ENCODE results near the gene B3GALT6. TPM values are rescaled to one million over a fixed set of nuclear protein-coding genes. Genes with fewer than 3 reads are reported as not detected.

The B3GALT6 gene
- total RNA-seq, 2 donors from 2014 or later = 24.8 to 31.5 TPM

DNA sequence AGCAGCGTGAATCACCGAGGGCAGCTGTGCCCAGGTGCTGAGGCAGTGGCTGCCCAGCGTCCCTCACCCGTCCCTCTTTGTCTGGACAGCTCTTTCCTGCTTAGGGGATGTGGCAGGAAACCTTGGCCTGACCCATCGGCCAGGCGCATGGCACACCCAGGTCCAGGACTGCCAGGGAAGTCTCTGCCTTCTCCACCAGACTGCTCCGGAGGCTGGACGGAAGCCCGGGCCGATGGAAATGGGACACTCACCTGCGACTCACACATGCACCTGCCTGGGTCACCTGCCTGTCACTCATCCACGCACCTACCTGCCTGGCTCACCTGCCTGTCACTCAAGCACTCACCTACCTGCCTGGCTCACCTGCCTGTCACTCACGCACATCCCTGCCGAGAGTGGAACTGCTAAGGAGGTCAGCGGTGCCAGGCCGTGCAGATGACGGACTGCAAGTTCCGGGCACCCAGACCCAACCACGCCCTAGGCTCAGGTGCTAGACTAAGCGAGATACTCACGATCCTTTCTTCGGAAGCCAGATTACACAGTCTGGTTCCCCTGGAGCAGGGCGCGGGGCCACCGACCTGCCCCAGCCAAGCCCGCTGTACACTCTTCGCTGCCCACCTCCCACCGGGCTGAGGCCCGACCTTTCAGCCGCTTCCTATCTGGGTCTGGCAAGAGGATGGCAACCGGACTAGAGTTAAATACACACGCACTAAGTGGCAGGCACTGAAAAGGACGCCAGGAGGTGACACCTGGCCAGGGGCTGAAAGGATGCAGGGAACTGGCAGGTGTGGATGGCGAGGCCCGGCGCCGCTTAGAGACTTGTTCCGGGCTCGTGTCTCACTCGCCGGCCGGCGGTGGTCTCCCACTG is 40.5 kb downstream of the B3GALT6 start:
- no peak overlapping the region for H3K27ac ChIP-seq (ENCODE audit: low read depth, low read length)
- Mint-ChIP-seq H3K27ac (peak overlapping the region; percentile 87), H3K4me3 (peak overlapping the region; percentile 86), H3K4me1 (peaks cover 19% of the 10 kb centered on the region), H3K9me3 (no peaks in the 10 kb centered on the region), H3K36me3 (ENCODE audit: low read depth) (peaks cover 35% of the 10 kb centered on the region), H3K27me3 (ENCODE audit: insufficient read depth) (peaks cover 3% of the 10 kb centered on the region)
- DNase-seq = no peak
- peaks cover 5% of the 10 kb centered on the region for H3K4me1 ChIP-seq (ENCODE audit: control insufficient read depth, insufficient read depth, low read length)
- H3K9me3 ChIP-seq (ENCODE audit: control insufficient read depth, low read length) = no peaks in the 10 kb centered on the region
- peak overlapping the region; percentile 88 for H3K4me3 ChIP-seq (ENCODE audit: low read length)
- TF ChIP-seq, protein P1, sequence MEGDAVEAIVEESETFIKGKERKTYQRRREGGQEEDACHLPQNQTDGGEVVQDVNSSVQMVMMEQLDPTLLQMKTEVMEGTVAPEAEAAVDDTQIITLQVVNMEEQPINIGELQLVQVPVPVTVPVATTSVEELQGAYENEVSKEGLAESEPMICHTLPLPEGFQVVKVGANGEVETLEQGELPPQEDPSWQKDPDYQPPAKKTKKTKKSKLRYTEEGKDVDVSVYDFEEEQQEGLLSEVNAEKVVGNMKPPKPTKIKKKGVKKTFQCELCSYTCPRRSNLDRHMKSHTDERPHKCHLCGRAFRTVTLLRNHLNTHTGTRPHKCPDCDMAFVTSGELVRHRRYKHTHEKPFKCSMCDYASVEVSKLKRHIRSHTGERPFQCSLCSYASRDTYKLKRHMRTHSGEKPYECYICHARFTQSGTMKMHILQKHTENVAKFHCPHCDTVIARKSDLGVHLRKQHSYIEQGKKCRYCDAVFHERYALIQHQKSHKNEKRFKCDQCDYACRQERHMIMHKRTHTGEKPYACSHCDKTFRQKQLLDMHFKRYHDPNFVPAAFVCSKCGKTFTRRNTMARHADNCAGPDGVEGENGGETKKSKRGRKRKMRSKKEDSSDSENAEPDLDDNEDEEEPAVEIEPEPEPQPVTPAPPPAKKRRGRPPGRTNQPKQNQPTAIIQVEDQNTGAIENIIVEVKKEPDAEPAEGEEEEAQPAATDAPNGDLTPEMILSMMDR (conservative IDR thresholded peaks at IDR 0.05) = peak; percentile 32
- no peaks in the 10 kb centered on the region for H3K27me3 ChIP-seq (ENCODE audit: control insufficient read depth, insufficient read depth, low read length, poor library complexity, severe bottlenecking)
- WGBS, 2 experiments (ENCODE audit: insufficient coverage in 1 of 2, insufficient read length in 1 of 2) = 52 to 53% methylated on average over 41 to 43 of the region's 43 CpGs
- peaks cover 12% of the 10 kb centered on the region for H3K36me3 ChIP-seq (ENCODE audit: control insufficient read depth, insufficient read depth, low read length)
- H3K9ac ChIP-seq (ENCODE audit: extremely low read depth, low read length, poor library complexity, severe bottlenecking) = peak overlapping the region; percentile 92

DNA sequence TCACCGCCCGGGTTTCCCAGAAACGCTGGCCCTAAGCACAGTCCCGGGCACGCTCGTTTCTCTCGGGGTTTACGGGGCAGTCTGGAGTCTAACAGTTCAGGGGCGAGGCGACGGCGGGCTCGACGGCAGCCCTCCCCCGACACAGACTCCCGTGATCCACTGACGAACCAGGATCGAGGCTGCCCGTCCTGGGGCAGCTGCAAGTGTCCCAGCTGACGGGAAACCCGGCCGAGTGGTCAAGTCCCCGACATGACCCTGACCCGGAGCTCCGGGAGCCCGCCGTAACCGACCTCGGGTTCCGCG is 41.1 kb downstream of the B3GALT6 start:
- no peak overlapping the region for H3K27ac ChIP-seq (ENCODE audit: low read depth, low read length)
- peak overlapping the region; percentile 92 for H3K9ac ChIP-seq (ENCODE audit: extremely low read depth, low read length, poor library complexity, severe bottlenecking)
- Mint-ChIP-seq H3K36me3 (ENCODE audit: low read depth) (peaks cover 31% of the 10 kb centered on the region), H3K27ac (peak overlapping the region; percentile 87), H3K4me3 (peak overlapping the region; percentile 86), H3K9me3 (no peaks in the 10 kb centered on the region), H3K4me1 (peaks cover 19% of the 10 kb centered on the region), H3K27me3 (ENCODE audit: insufficient read depth) (peaks cover 3% of the 10 kb centered on the region)
- peaks cover 12% of the 10 kb centered on the region for H3K36me3 ChIP-seq (ENCODE audit: control insufficient read depth, insufficient read depth, low read length)
- H3K4me3 ChIP-seq (ENCODE audit: low read length) = peak overlapping the region; percentile 88
- no peaks in the 10 kb centered on the region for H3K9me3 ChIP-seq (ENCODE audit: control insufficient read depth, low read length)
- TF ChIP-seq, protein P1 (conservative IDR thresholded peaks at IDR 0.05) = peak; percentile 0
- H3K4me1 ChIP-seq (ENCODE audit: control insufficient read depth, insufficient read depth, low read length) = peaks cover 5% of the 10 kb centered on the region
- 1 to 5% methylated on average over 8 to 31 of the region's 31 CpGs for WGBS, 2 experiments (ENCODE audit: insufficient coverage in 1 of 2, insufficient read length in 1 of 2)
- no peak for DNase-seq
- no peaks in the 10 kb centered on the region for H3K27me3 ChIP-seq (ENCODE audit: control insufficient read depth, insufficient read depth, low read length, poor library complexity, severe bottlenecking)

DNA sequence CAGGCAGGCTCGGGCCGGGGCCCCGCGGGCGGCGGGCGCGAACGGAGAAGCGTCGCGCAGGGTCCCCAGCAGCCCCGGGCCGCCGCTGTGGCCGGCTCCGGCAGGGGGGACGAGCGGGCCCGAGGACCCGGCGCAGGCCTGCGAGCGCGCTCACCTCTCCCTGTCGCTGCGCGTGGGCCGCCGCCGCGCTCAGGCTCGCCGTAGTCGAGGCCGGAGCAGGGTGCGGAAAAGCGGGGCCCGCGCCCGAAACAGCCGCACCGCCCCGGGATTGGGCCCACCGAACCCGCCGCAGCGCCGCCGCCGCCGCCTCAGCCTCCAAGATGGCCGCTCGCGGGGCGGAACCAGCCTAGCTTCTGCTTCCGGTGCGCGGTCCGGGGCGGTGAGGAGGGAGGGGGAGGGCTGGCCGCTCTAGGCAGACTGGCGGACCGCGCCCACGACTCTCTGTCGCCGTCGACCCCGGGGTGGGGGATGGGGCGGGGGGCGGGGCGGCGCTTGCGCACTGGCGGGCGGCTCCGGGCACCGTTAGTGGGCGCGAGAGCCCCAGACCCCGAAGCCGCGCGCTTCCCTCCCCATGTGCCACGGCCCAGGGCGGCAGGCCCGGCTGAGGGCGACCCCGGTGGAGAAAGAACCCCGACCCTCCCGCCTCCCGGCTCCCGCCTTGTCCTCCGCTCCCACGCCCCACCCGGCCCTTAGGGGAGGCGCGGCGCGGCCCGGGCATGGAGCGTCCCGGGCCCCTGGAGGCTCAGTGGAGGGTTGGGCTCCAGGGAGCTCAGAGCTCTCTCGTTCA is 41.7 kb downstream of the B3GALT6 start, which contains the start of gene UBE2J2:
UBE2J2 (minus strand) TSS at position 343 of the 787 bp plus-strand sequence. CDS start 5,862 bp downstream, outside the sequence.
- H3K9me3 ChIP-seq (ENCODE audit: control insufficient read depth, low read length) = no peaks in the 10 kb centered on the region
- H3K27ac Mint-ChIP-seq = peak within 1 kb of the TSS; percentile 87

More for the DNA sequence above, 41.7 kb downstream of the B3GALT6 start, which contains the start of gene UBE2J2:
- peak within 1 kb of the TSS; percentile 86 for H3K4me3 Mint-ChIP-seq
- peak; percentile 97 for DNase-seq
- peaks cover 12% of the 10 kb centered on the region for H3K36me3 ChIP-seq (ENCODE audit: control insufficient read depth, insufficient read depth, low read length)
- no peaks in the 10 kb centered on the region for H3K9me3 Mint-ChIP-seq
- H3K4me1 Mint-ChIP-seq = peaks cover 19% of the 10 kb centered on the region
- 0 to 1% methylated on average over 36 to 102 of the region's 105 CpGs for WGBS, 2 experiments (ENCODE audit: insufficient coverage in 1 of 2, insufficient read length in 1 of 2)
- peaks cover 5% of the 10 kb centered on the region for H3K4me1 ChIP-seq (ENCODE audit: control insufficient read depth, insufficient read depth, low read length)
- H3K27me3 ChIP-seq (ENCODE audit: control insufficient read depth, insufficient read depth, low read length, poor library complexity, severe bottlenecking) = no peaks in the 10 kb centered on the region
- peaks cover 26% of the 10 kb centered on the region for H3K36me3 Mint-ChIP-seq (ENCODE audit: low read depth)
- peaks cover 3% of the 10 kb centered on the region for H3K27me3 Mint-ChIP-seq (ENCODE audit: insufficient read depth)
- H3K9ac ChIP-seq (ENCODE audit: extremely low read depth, low read length, poor library complexity, severe bottlenecking) = peak within 1 kb of the TSS; percentile 92
- TF ChIP-seq, protein P1 (conservative IDR thresholded peaks at IDR 0.05) = peak; percentile 30
- H3K27ac ChIP-seq (ENCODE audit: low read depth, low read length) = no peak within 1 kb of the TSS
- peak within 1 kb of the TSS; percentile 88 for H3K4me3 ChIP-seq (ENCODE audit: low read length)

Measured in endodermal cell (in vitro differentiated cells).